HepG2 (cell line): ENCODE results near the gene FDXACB1. TPM values are rescaled to one million over a fixed set of nuclear protein-coding genes. Genes with fewer than 3 reads are reported as not detected.

Source experiments
- ATF6 ChIP-seq: sonication (generic); formaldehyde crosslinking; conservative IDR thresholded peaks from 2 replicates; pipeline ENCODE4 v1.4.0; 2020; ENCODE audit warnings: missing genetic modification reagents
- ERF ChIP-seq: IDR thresholded peaks from 2 replicates; pipeline ENCODE4 v1.6.1; 2018; ENCODE audit warnings: missing biosample characterization, missing genetic modification reagents
- HNF1A ChIP-seq, 2 experiments: sonication (generic) in 1 of 2; formaldehyde crosslinking in 1 of 2; IDR thresholded peaks; 2 replicates each; pipeline versions ENCODE4 v1.4.0 to v1.6.1; 2016 to 2020; ENCODE audit warnings: borderline replicate concordance in 1 of 2, low read depth in 1 of 2, mild to moderate bottlenecking in 1 of 2, missing genetic modification reagents in 1 of 2
- HOXA5 ChIP-seq: sonication (generic); formaldehyde crosslinking; IDR thresholded peaks from 2 replicates; pipeline ENCODE4 v1.4.0; 2020; ENCODE audit warnings: missing genetic modification reagents
- JUNB ChIP-seq: sonication (generic); formaldehyde crosslinking; IDR thresholded peaks from 2 replicates; pipeline ENCODE4 v1.8.0; 2022; ENCODE audit warnings: missing genetic modification reagents, mild to moderate bottlenecking, borderline replicate concordance
- PHF5A ChIP-seq: IDR thresholded peaks from one replicate; pipeline ENCODE4 v1.6.1; 2018; ENCODE audit warnings: low read depth, missing genetic modification reagents; ENCODE audit not compliant: unreplicated experiment
- SMYD3 ChIP-seq: sonication (generic); formaldehyde crosslinking; IDR thresholded peaks from 2 replicates; pipeline ENCODE4 v1.8.1; 2023; ENCODE audit warnings: mild to moderate bottlenecking, missing genetic modification reagents
- ZNF276 ChIP-seq: sonication (generic); formaldehyde crosslinking; IDR thresholded peaks from 2 replicates; pipeline ENCODE4 v1.4.0; 2020; ENCODE audit warnings: mild to moderate bottlenecking, low read depth, missing genetic modification reagents
- ZNF280B ChIP-seq: sonication (generic); formaldehyde crosslinking; IDR thresholded peaks from 2 replicates; pipeline ENCODE4 v1.5.0; 2020; ENCODE audit warnings: missing genetic modification reagents, mild to moderate bottlenecking, borderline replicate concordance
- ZNF576 ChIP-seq: sonication (generic); formaldehyde crosslinking; IDR thresholded peaks from 2 replicates; pipeline ENCODE4 v1.4.0; 2020; ENCODE audit warnings: mild to moderate bottlenecking, missing genetic modification reagents
- ZNF672 ChIP-seq: sonication (generic); formaldehyde crosslinking; IDR thresholded peaks from 2 replicates; pipeline ENCODE4 v1.8.1; 2022; ENCODE audit warnings: missing genetic modification reagents
- ZNF720 ChIP-seq: sonication (generic); formaldehyde crosslinking; IDR thresholded peaks from 2 replicates; pipeline ENCODE4 v1.4.0; 2020; ENCODE audit warnings: missing genetic modification reagents
- ZNF747 ChIP-seq: sonication (generic); formaldehyde crosslinking; IDR thresholded peaks from 2 replicates; pipeline ENCODE4 v1.8.1; 2023; ENCODE audit warnings: missing genetic modification reagents, mild to moderate bottlenecking, borderline replicate concordance
- polyA plus RNA-seq, 8 experiments: library from polyadenylated mRNA; depleted of rRNA in 3 of 8; stranded (reverse) in 7 of 8; unstranded in 1 of 8; fragments of >200 nt; fragmentation: Illumina TruSeq in 4 of 8; extraction: Trizol in 4 of 8; gene quantifications; 2 replicates each; pipeline versions ENCODE4 v1.2.1 to v1.2.3, GENCODE V29; 2011 to 2016; ENCODE audit warnings: low read depth in 4 of 8, missing spikeins in 1 of 8, mixed read lengths in 1 of 8; ENCODE audit not compliant: insufficient read depth in 1 of 8
- total RNA-seq, 5 experiments: library from RNA; depleted of rRNA; stranded (reverse); fragments of >200 nt; fragmentation: Illumina TruSeq; extraction: Trizol; gene quantifications; 2 replicates each; pipeline ENCODE4 v1.2.3, GENCODE V29; 2016; ENCODE audit warnings: low read depth in 1 of 5

Gene FDXACB1
- total and polyA plus RNA-seq, 2 of the 13 experiments (the other 11 are each of a cell fraction or from before 2014, with no cell fraction given): 1.1 to 3.4 TPM

- TF ChIP-seq HNF1A (IDR thresholded peaks at IDR 0.05; ENCODE audit: low read depth) (no peak), HNF1A (CRISPR knock-in tag; IDR thresholded peaks at IDR 0.05; ENCODE audit: borderline replicate concordance) (peak; percentile 54; the same call in 1 of the 2 replicates), ZNF280B (CRISPR knock-in tag) (no peak), ATF6 (no peak), ZNF747 (CRISPR knock-in tag) (peak; percentile 92), ZNF276 (CRISPR knock-in tag) (no peak), SMYD3 (CRISPR knock-in tag) (peak; percentile 3; the same call in 1 of the 2 replicates), PHF5A (CRISPR knock-in tag) (no peak), JUNB (CRISPR knock-in tag) (no peak), ZNF720 (CRISPR knock-in tag) (no peak), HOXA5 (CRISPR knock-in tag) (peak; percentile 30; the same call in 1 of the 2 replicates), ERF (peak; percentile 77), ZNF672 (CRISPR knock-in tag) (no peak), ZNF576 (CRISPR knock-in tag) (no peak)
Measured at GRCh38 chr11:111878849-111879636, at the start of gene FDXACB1, which contains the start of gene CFAP68 (continued).
